HEK293 (cell line): Measurements from ENCODE around the gene PEX14.

Experiments
- BCL6B ChIP-seq: fragments of 450-650 bp; formaldehyde crosslinking; IDR thresholded peaks from 2 replicates; pipeline ENCODE4 v1.5.1; 2017; ENCODE audit warnings: missing biosample characterization, missing genetic modification characterization
- CTCF ChIP-seq: fragments of 450-650 bp; formaldehyde crosslinking; IDR thresholded peaks from 2 replicates; pipeline ENCODE4 v1.5.1; 2016; ENCODE audit warnings: missing biosample characterization, missing genetic modification characterization
- GLI2 ChIP-seq: fragments of 450-650 bp; formaldehyde crosslinking; IDR thresholded peaks from 2 replicates; pipeline ENCODE4; 2017; ENCODE audit warnings: missing biosample characterization, missing genetic modification characterization, low read depth, borderline replicate concordance
- GLIS2 ChIP-seq: fragments of 450-650 bp; formaldehyde crosslinking; IDR thresholded peaks from 2 replicates; pipeline ENCODE4 v1.5.1; 2016; ENCODE audit warnings: missing biosample characterization, missing genetic modification characterization
- PATZ1 ChIP-seq: fragments of 450-650 bp; formaldehyde crosslinking; IDR thresholded peaks from 2 replicates; pipeline ENCODE4 v1.5.1; 2016; ENCODE audit warnings: missing biosample characterization, missing genetic modification characterization
- PRDM10 ChIP-seq: fragments of 450-650 bp; formaldehyde crosslinking; IDR thresholded peaks from 2 replicates; pipeline ENCODE4 v1.5.1; 2016; ENCODE audit warnings: missing biosample characterization, missing genetic modification characterization
- SP2 ChIP-seq: fragments of 450-650 bp; formaldehyde crosslinking; IDR thresholded peaks from 2 replicates; pipeline ENCODE4 v1.5.1; 2016; ENCODE audit warnings: missing biosample characterization, missing genetic modification characterization
- TCF7L2 ChIP-seq: IDR thresholded peaks from 2 replicates; pipeline ENCODE4 v1.6.1; 2011; ENCODE audit warnings: low read depth, mild to moderate bottlenecking, inconsistent platforms, low read length, moderate library complexity, borderline replicate concordance
- ZBTB26 ChIP-seq: fragments of 450-650 bp; formaldehyde crosslinking; optimal IDR thresholded peaks from 2 replicates; pipeline ENCODE3; 2016; ENCODE audit warnings: missing biosample characterization, mild to moderate bottlenecking, missing genetic modification characterization
- ZBTB44 ChIP-seq: fragments of 450-650 bp; IDR thresholded peaks from 2 replicates; pipeline ENCODE4 v1.5.1; 2018; ENCODE audit warnings: missing biosample characterization, mild to moderate bottlenecking, missing genetic modification characterization
- ZBTB7A ChIP-seq: fragments of 450-650 bp; formaldehyde crosslinking; IDR thresholded peaks from 2 replicates; pipeline ENCODE4 v1.5.1; 2016; ENCODE audit warnings: low read depth, missing biosample characterization, missing genetic modification characterization
- ZNF155 ChIP-seq: fragments of 450-650 bp; formaldehyde crosslinking; IDR thresholded peaks from 2 replicates; pipeline ENCODE4 v1.5.1; 2016; ENCODE audit warnings: missing biosample characterization, missing genetic modification characterization
- ZNF2 ChIP-seq: fragments of 450-650 bp; formaldehyde crosslinking; IDR thresholded peaks from 2 replicates; pipeline ENCODE4 v1.5.1; 2016; ENCODE audit warnings: missing biosample characterization, missing genetic modification characterization
- ZNF341 ChIP-seq: fragments of 450-650 bp; formaldehyde crosslinking; IDR thresholded peaks from 2 replicates; pipeline ENCODE4; 2016; ENCODE audit warnings: low read depth, missing biosample characterization, missing genetic modification characterization
- ZNF354C ChIP-seq: fragments of 450-650 bp; formaldehyde crosslinking; IDR thresholded peaks from 2 replicates; pipeline ENCODE4 v1.5.1; 2016; ENCODE audit warnings: missing biosample characterization, missing genetic modification characterization, low read depth, borderline replicate concordance
- ZNF391 ChIP-seq: fragments of 450-650 bp; formaldehyde crosslinking; IDR thresholded peaks from 2 replicates; pipeline ENCODE4 v1.5.1; 2016; ENCODE audit warnings: low read depth, missing biosample characterization, missing genetic modification characterization, borderline replicate concordance
- ZNF549 ChIP-seq: fragments of 450-650 bp; IDR thresholded peaks from 2 replicates; pipeline ENCODE4 v1.5.1; 2018; ENCODE audit warnings: missing biosample characterization, missing genetic modification characterization, mild to moderate bottlenecking, inconsistent platforms, moderate library complexity
- ZNF660 ChIP-seq: fragments of 450-650 bp; IDR thresholded peaks from 2 replicates; pipeline ENCODE4 v1.5.1; 2018; ENCODE audit warnings: missing biosample characterization, mild to moderate bottlenecking, missing genetic modification characterization
- ZNF692 ChIP-seq: fragments of 450-650 bp; formaldehyde crosslinking; IDR thresholded peaks from 2 replicates; pipeline ENCODE4 v1.5.1; 2016; ENCODE audit warnings: missing biosample characterization, missing genetic modification characterization

PEX14 gene

GRCh38 chr1:10474613-10475507 is at the start of gene PEX14 (continued):
- peak; percentile 66; the same call in 1 of the 2 replicates for TF ChIP-seq BCL6B (tag by site-specific recombination)
- TF ChIP-seq ZNF354C (tag by site-specific recombination), result no peak
- peak; percentile 19; the same call in 1 of the 2 replicates for TF ChIP-seq ZNF391 (tag by site-specific recombination)
- TF ChIP-seq ZNF155, result no peak
- peak; percentile 59; the same call in 1 of the 2 replicates for TF ChIP-seq GLIS2
- TF ChIP-seq ZBTB7A (tag by site-specific recombination), result 0 out of 2 replicates have a peak, but pooled peaks have one; percentile 65
- TF ChIP-seq ZNF341 (tag by site-specific recombination), result peak; percentile 86
- TF ChIP-seq ZNF2 (tag by site-specific recombination), result 0 out of 2 replicates have a peak, but pooled peaks have one; percentile 20
- TF ChIP-seq TCF7L2, result no peak
- TF ChIP-seq ZNF660 (tag by site-specific recombination), result peak; percentile 52; the same call in 1 of the 2 replicates
- TF ChIP-seq ZBTB44, result 0 out of 2 replicates have a peak, but pooled peaks have one; percentile 11
- 0 out of 2 replicates have a peak, but pooled peaks have one; percentile 32 for TF ChIP-seq ZNF692 (tag by site-specific recombination)
- no peak for TF ChIP-seq ZNF549
- TF ChIP-seq PATZ1 (tag by site-specific recombination), result 0 out of 2 replicates have a peak, but pooled peaks have one; percentile 66
- TF ChIP-seq GLI2 (tag by site-specific recombination), result no peak
- TF ChIP-seq CTCF (tag by site-specific recombination), result 0 out of 2 replicates have a peak, but pooled peaks have one; percentile 7
- peak; percentile 85 for TF ChIP-seq PRDM10
- peak; percentile 30; the same call in 1 of the 2 replicates for TF ChIP-seq SP2
- peak; percentile 33 for TF ChIP-seq ZBTB26
